Activated CD8-positive, alpha-beta memory T cell treated with anti-CD3 and anti-CD28 coated beads, Interleukin-2, amount 50 U/mL, for 1 hour (primary cell): ENCODE results near the gene CDK5.

Experiments used
- DNase-seq: peaks from one replicate; pipeline ENCODE4 v3.0.0-alpha.2; 2020; ENCODE audit errors: extremely low read depth

Gene CDK5

GRCh38 chr7:151073990-151074389 lies 16.3 kb upstream of the CDK5 start:
- no peak for DNase-seq

- DNase-seq = no peak
Measured at GRCh38 chr7:151071032-151071866, 13.6 kb upstream of the CDK5 start.

- no peak for DNase-seq
Measured at GRCh38 chr7:151070574-151070960, 12.9 kb upstream of the CDK5 start.

GRCh38 chr7:151069841-151070573 lies 12.3 kb upstream of the CDK5 start:
- DNase-seq = no peak

- DNase-seq = no peak
Measured at GRCh38 chr7:151068069-151068773, 10.5 kb upstream of the CDK5 start.

- no peak for DNase-seq
Measured at GRCh38 chr7:151066273-151066974, 8.7 kb upstream of the CDK5 start.

- DNase-seq = no peak
Measured at GRCh38 chr7:151065516-151065915, 7.8 kb upstream of the CDK5 start.

GRCh38 chr7:151064993-151065392 lies 7.3 kb upstream of the CDK5 start:
- DNase-seq = no peak

- DNase-seq = no peak
Measured at GRCh38 chr7:151064454-151064853, 6.8 kb upstream of the CDK5 start.

- DNase-seq = no peak
Measured at GRCh38 chr7:151063212-151063561, 5.5 kb upstream of the CDK5 start.

- DNase-seq = no peak
Measured at GRCh38 chr7:151062399-151063211, 4.9 kb upstream of the CDK5 start.

- no peak for DNase-seq
Measured at GRCh38 chr7:151062111-151062398, 4.4 kb upstream of the CDK5 start.

- no peak for DNase-seq
Measured at GRCh38 chr7:151061213-151062110, 3.8 kb upstream of the CDK5 start.

GRCh38 chr7:151060416-151061212 lies 2.9 kb upstream of the CDK5 start:
- no peak for DNase-seq

GRCh38 chr7:151060113-151060415 lies 2.4 kb upstream of the CDK5 start:
- no peak for DNase-seq

- DNase-seq = no peak
Measured at GRCh38 chr7:151059367-151060112, 1.8 kb upstream of the CDK5 start, which contains the start of gene SLC4A2. Gene SLC4A2, plus strand, starts transcription at chr7:151059589. Its CDS starts 2,399 bp downstream, at chr7:151061988.

GRCh38 chr7:151058781-151059366 lies 1.2 kb upstream of the CDK5 start:
- no peak for DNase-seq

- DNase-seq = peak; percentile 97
Measured at GRCh38 chr7:151057989-151058780, 488 bp upstream of the CDK5 start.
